ENCODE measurements around the gene KIFC3. TPM values are rescaled to one million over a fixed set of nuclear protein-coding genes. Genes with fewer than 3 reads are reported as not detected.

Gene KIFC3
- total and polyA plus RNA-seq, 2 of the 13 experiments (the other 11 are each of a cell fraction or from before 2014, with no cell fraction given): 42.1 to 45.3 TPM

DNA sequence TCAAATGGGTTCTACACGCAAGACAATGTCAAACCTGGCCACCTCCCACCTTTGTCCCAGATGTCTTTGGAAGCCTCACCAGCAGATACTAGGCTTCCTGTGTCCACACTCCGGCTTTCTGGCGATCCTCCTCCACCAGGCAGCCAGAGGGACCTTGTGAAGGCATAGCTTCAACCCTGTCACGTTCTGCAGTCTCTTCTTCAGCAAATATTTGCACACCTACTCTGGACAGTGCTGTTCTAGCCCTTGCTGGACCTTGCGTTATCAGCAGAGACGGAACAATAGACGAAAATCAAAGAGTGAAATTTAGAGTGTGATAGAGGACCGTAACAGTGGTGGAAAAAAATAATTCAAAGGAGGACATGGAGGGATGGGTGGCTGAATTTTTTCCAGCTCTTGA, 38.5 kb upstream of the KIFC3 start (continued):
- TF ChIP-seq FOXA3 (CRISPR knock-in tag; IDR thresholded peaks at IDR 0.05): peak; percentile 94
- peak; percentile 51; the same call in 1 of the 2 replicates for TF ChIP-seq YEATS2 (CRISPR knock-in tag; IDR thresholded peaks at IDR 0.05; ENCODE audit: borderline replicate concordance)
- TF ChIP-seq PITX1 (CRISPR knock-in tag; IDR thresholded peaks at IDR 0.05): peak; percentile 55
- TF ChIP-seq ZNF121 (CRISPR knock-in tag; IDR thresholded peaks at IDR 0.05): peak; percentile 91
- no peak for TF ChIP-seq TP53 (CRISPR knock-in tag; conservative IDR thresholded peaks at IDR 0.05)
- 0 out of 2 replicates have a peak, but pooled peaks have one; percentile 42 for TF ChIP-seq ZNF616 (CRISPR knock-in tag; IDR thresholded peaks at IDR 0.05; ENCODE audit: low read depth)
- TF ChIP-seq, protein P1, sequence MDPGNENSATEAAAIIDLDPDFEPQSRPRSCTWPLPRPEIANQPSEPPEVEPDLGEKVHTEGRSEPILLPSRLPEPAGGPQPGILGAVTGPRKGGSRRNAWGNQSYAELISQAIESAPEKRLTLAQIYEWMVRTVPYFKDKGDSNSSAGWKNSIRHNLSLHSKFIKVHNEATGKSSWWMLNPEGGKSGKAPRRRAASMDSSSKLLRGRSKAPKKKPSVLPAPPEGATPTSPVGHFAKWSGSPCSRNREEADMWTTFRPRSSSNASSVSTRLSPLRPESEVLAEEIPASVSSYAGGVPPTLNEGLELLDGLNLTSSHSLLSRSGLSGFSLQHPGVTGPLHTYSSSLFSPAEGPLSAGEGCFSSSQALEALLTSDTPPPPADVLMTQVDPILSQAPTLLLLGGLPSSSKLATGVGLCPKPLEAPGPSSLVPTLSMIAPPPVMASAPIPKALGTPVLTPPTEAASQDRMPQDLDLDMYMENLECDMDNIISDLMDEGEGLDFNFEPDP (CRISPR knock-in tag; conservative IDR thresholded peaks at IDR 0.05): peak; percentile 91; the same call in 1 of the 2 replicates
- TF ChIP-seq HNF4G (IDR thresholded peaks at IDR 0.05; ENCODE audit: borderline replicate concordance, low read depth, low read length): no peak
- no peak for TF ChIP-seq HNF4G (CRISPR knock-in tag; IDR thresholded peaks at IDR 0.05; ENCODE audit: borderline replicate concordance, low read depth)
- no peak for TF ChIP-seq ZNF761 (CRISPR knock-in tag; conservative IDR thresholded peaks at IDR 0.05)
- TF ChIP-seq GATAD1 (CRISPR knock-in tag; IDR thresholded peaks at IDR 0.05): 0 out of 2 replicates have a peak, but pooled peaks have one; percentile 26
- TF ChIP-seq, protein P2, sequence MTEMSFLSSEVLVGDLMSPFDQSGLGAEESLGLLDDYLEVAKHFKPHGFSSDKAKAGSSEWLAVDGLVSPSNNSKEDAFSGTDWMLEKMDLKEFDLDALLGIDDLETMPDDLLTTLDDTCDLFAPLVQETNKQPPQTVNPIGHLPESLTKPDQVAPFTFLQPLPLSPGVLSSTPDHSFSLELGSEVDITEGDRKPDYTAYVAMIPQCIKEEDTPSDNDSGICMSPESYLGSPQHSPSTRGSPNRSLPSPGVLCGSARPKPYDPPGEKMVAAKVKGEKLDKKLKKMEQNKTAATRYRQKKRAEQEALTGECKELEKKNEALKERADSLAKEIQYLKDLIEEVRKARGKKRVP (CRISPR knock-in tag; IDR thresholded peaks at IDR 0.05): peak in 1 of 2 experiments; percentile 84; a peak in 2 of 4 replicates
- no peak for TF ChIP-seq DNMT1 (CRISPR knock-in tag; IDR thresholded peaks at IDR 0.05)
- TF ChIP-seq, protein P3, sequence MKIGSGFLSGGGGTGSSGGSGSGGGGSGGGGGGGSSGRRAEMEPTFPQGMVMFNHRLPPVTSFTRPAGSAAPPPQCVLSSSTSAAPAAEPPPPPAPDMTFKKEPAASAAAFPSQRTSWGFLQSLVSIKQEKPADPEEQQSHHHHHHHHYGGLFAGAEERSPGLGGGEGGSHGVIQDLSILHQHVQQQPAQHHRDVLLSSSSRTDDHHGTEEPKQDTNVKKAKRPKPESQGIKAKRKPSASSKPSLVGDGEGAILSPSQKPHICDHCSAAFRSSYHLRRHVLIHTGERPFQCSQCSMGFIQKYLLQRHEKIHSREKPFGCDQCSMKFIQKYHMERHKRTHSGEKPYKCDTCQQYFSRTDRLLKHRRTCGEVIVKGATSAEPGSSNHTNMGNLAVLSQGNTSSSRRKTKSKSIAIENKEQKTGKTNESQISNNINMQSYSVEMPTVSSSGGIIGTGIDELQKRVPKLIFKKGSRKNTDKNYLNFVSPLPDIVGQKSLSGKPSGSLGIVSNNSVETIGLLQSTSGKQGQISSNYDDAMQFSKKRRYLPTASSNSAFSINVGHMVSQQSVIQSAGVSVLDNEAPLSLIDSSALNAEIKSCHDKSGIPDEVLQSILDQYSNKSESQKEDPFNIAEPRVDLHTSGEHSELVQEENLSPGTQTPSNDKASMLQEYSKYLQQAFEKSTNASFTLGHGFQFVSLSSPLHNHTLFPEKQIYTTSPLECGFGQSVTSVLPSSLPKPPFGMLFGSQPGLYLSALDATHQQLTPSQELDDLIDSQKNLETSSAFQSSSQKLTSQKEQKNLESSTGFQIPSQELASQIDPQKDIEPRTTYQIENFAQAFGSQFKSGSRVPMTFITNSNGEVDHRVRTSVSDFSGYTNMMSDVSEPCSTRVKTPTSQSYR (CRISPR knock-in tag; IDR thresholded peaks at IDR 0.05; ENCODE audit: borderline replicate concordance): peak; percentile 24; the same call in 1 of the 2 replicates
- TF ChIP-seq SSRP1 (CRISPR knock-in tag; IDR thresholded peaks at IDR 0.05): 0 out of 2 replicates have a peak, but pooled peaks have one; percentile 26
- peak; percentile 71; the same call in 1 of the 2 replicates for TF ChIP-seq ISL2 (CRISPR knock-in tag; IDR thresholded peaks at IDR 0.05)
- TF ChIP-seq, protein P4, sequence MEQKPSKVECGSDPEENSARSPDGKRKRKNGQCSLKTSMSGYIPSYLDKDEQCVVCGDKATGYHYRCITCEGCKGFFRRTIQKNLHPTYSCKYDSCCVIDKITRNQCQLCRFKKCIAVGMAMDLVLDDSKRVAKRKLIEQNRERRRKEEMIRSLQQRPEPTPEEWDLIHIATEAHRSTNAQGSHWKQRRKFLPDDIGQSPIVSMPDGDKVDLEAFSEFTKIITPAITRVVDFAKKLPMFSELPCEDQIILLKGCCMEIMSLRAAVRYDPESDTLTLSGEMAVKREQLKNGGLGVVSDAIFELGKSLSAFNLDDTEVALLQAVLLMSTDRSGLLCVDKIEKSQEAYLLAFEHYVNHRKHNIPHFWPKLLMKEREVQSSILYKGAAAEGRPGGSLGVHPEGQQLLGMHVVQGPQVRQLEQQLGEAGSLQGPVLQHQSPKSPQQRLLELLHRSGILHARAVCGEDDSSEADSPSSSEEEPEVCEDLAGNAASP (CRISPR knock-in tag; IDR thresholded peaks at IDR 0.05; ENCODE audit: borderline replicate concordance): peak; percentile 70; the same call in 1 of the 2 replicates
- TF ChIP-seq RBM39 (IDR thresholded peaks at IDR 0.05; ENCODE audit: low read depth, low read length, poor library complexity, severe bottlenecking): no peak
- no peak for TF ChIP-seq ZNF34 (CRISPR knock-in tag; IDR thresholded peaks at IDR 0.05; ENCODE audit: borderline replicate concordance)
- TF ChIP-seq, protein P5, sequence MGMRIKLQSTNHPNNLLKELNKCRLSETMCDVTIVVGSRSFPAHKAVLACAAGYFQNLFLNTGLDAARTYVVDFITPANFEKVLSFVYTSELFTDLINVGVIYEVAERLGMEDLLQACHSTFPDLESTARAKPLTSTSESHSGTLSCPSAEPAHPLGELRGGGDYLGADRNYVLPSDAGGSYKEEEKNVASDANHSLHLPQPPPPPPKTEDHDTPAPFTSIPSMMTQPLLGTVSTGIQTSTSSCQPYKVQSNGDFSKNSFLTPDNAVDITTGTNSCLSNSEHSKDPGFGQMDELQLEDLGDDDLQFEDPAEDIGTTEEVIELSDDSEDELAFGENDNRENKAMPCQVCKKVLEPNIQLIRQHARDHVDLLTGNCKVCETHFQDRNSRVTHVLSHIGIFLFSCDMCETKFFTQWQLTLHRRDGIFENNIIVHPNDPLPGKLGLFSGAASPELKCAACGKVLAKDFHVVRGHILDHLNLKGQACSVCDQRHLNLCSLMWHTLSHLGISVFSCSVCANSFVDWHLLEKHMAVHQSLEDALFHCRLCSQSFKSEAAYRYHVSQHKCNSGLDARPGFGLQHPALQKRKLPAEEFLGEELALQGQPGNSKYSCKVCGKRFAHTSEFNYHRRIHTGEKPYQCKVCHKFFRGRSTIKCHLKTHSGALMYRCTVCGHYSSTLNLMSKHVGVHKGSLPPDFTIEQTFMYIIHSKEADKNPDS (CRISPR knock-in tag; IDR thresholded peaks at IDR 0.05): peak; percentile 89; the same call in 1 of the 2 replicates
- no peak for TF ChIP-seq SIX4 (CRISPR knock-in tag; IDR thresholded peaks at IDR 0.05)

Measured in HepG2 (cell line).